Neural crest cell (in vitro differentiated cells): ENCODE data around the gene MGME1. TPM values are rescaled to one million over a fixed set of nuclear protein-coding genes. Genes with fewer than 3 reads are reported as not detected.

Source experiments
- DNase-seq: peaks from one replicate; pipeline ENCODE4 v3.0.0; 2021; ENCODE audit warnings: low read depth, mixed read lengths, low spot score
- H3K27ac Mint-ChIP-seq: one replicate; pipeline ENCODE4 v1.8.0; 2021; ENCODE audit warnings: mild to moderate bottlenecking, mixed read lengths; ENCODE audit not compliant: unreplicated experiment
- H3K27me3 Mint-ChIP-seq: 2 replicates; pipeline ENCODE4 v1.8.0; 2021; ENCODE audit warnings: low read depth, mild to moderate bottlenecking, mixed read lengths
- H3K36me3 Mint-ChIP-seq: 2 replicates; pipeline ENCODE4 v1.8.0; 2021; ENCODE audit warnings: low read depth, mild to moderate bottlenecking, mixed read lengths
- H3K4me1 Mint-ChIP-seq: 2 replicates; pipeline ENCODE4 v1.8.0; 2021; ENCODE audit warnings: mixed read lengths
- H3K4me3 Mint-ChIP-seq: one replicate; pipeline ENCODE4 v1.8.0; 2021; ENCODE audit warnings: mild to moderate bottlenecking, mixed read lengths
- H3K9me3 Mint-ChIP-seq: 2 replicates; pipeline ENCODE4 v1.8.0; 2021; ENCODE audit warnings: mixed read lengths
- total RNA-seq: library from RNA; stranded (reverse); gene quantifications from 2 replicates; pipeline ENCODE4 v1.2.1, GENCODE V29; 2021
- TF ChIP-seq, protein P1 (sequence below): fragments of 200-600 bp; sonication (generic); conservative IDR thresholded peaks from 2 replicates; pipeline ENCODE4 v1.5.0; 2021; ENCODE audit warnings: antibody characterized with exemption, mild to moderate bottlenecking

Gene MGME1
- total RNA-seq, 1 donor from 2014 or later = 35.2 TPM

DNA sequence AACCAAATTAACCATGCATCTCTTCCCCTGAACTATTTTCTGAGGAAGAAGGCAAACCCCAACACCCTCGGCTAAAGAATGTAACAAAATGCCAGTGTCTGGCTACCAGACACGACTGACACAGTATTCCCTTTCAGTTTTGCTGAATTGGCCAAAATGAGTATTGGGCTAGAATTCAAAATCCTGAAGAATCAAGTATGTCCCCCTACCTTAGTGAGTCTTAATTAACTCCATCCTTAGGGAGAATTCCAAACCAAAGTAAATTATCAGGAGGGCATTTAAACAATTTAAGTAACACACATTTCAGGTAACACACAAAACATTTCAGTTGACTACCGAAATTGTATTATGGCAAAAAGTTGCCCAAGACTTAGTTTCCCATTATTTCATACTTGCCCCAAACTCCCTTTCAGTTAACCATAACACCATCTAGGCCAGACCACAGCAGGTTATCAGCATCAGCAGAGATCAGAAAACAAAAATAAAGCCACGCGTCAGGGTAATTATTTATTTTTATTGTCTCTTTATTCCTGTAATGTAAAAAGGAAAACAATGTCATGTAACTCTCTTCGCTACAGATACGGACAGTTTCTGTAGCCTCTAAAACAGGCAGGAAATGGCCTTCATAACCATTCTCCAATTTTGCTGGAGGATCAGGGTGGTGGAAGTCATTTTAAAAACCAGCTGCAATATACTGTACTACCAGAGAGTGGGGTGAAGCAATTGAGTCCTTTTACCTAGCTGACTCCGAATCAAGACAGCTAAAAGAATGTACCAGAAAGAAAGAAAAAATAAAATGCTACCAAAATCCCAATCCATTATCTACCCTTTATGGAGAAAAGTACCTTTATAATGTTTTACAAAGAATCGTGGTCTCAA is 2.1 kb upstream of the MGME1 start:
- TF ChIP-seq, protein P1, sequence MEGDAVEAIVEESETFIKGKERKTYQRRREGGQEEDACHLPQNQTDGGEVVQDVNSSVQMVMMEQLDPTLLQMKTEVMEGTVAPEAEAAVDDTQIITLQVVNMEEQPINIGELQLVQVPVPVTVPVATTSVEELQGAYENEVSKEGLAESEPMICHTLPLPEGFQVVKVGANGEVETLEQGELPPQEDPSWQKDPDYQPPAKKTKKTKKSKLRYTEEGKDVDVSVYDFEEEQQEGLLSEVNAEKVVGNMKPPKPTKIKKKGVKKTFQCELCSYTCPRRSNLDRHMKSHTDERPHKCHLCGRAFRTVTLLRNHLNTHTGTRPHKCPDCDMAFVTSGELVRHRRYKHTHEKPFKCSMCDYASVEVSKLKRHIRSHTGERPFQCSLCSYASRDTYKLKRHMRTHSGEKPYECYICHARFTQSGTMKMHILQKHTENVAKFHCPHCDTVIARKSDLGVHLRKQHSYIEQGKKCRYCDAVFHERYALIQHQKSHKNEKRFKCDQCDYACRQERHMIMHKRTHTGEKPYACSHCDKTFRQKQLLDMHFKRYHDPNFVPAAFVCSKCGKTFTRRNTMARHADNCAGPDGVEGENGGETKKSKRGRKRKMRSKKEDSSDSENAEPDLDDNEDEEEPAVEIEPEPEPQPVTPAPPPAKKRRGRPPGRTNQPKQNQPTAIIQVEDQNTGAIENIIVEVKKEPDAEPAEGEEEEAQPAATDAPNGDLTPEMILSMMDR = peak; percentile 49
- DNase-seq = no peak
- peaks cover 73% of the 10 kb centered on the region for H3K4me1 Mint-ChIP-seq
- peak overlapping the region; percentile 86 for H3K27ac Mint-ChIP-seq
- H3K4me3 Mint-ChIP-seq = peak overlapping the region; percentile 99
- H3K9me3 Mint-ChIP-seq = no peaks in the 10 kb centered on the region
- H3K36me3 Mint-ChIP-seq = peaks cover 17% of the 10 kb centered on the region
- peaks cover 3% of the 10 kb centered on the region for H3K27me3 Mint-ChIP-seq

DNA sequence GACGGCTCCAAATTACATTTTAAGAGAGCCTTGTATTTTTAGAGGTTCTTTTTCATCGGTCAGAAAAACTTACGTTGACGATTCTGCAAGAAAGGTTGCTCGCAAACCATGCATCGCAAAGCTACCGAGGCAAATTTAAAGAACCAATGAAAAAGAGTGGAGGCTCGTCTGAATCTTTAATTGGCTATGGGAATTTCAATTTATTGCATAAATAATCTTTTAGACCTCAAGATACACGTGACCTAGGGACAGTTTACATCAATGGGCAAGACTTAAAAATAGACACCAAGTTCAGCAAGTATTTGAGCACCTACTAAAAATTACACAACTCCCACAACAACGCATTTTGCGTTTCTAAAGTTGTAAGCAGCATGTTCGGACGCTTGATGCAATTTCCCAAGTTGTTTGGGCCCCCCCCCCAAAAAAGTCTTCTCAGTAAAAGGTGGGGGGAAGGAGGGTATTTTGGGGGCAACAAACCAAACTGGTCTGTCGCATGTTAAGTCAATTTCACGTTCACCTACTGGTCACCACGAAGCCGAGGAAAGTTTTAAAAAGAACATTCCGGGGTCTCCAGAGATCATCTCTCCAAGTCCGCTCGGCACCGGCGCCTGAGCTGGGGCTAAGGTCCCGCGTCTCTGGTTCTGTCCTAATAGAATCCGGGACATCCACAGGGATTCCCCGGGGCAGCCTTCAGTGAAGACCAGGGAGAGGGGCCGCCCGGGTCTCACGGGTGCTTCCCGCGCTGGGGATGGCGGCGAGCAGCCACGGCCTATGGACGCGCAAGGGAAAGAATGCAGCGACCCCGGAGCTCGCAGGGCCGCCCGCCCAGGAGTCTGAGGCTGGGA is 1.1 kb upstream of the MGME1 start:
- peak; percentile 12 for DNase-seq
- TF ChIP-seq, protein P1 = no peak
- Mint-ChIP-seq H3K36me3 (peaks cover 19% of the 10 kb centered on the region), H3K4me3 (peak overlapping the region; percentile 99), H3K4me1 (peaks cover 75% of the 10 kb centered on the region), H3K27ac (peak overlapping the region; percentile 86), H3K27me3 (peaks cover 3% of the 10 kb centered on the region), H3K9me3 (no peaks in the 10 kb centered on the region)

DNA sequence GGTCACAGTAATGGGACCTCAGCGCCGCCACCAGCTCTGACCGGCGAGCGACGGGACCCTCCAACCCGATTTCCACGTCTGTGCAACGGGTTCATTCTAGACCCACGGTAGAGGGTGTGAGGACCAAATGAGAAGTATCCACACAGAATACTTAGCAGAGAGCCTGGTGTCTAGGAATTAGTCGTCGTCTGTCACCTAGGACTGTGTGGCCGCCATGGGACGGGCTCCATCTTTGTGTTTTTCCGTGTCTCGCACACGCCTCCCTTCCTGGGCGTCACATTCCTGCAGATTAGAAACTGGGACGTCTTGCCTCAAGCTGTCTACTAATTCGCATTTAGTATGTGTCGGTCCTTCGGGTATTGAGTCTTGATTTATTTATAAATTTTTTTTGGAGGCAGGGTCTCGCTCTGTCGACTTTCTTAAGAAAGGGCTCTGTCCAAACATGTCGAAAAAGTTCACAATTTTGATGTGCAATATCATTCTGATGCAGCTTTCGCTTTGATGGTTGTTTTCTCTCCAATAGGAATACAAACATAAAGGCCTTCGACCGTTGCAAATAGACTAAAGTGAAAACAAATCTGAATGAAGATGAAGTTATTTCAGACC is 563 bp downstream of the MGME1 start:
- TF ChIP-seq, protein P1 = no peak
- DNase-seq = no peak
- Mint-ChIP-seq H3K9me3 (no peaks in the 10 kb centered on the region), H3K4me1 (peaks cover 72% of the 10 kb centered on the region), H3K27ac (peak overlapping the region; percentile 100), H3K4me3 (peak overlapping the region; percentile 99), H3K36me3 (peaks cover 16% of the 10 kb centered on the region), H3K27me3 (peaks cover 3% of the 10 kb centered on the region)

DNA sequence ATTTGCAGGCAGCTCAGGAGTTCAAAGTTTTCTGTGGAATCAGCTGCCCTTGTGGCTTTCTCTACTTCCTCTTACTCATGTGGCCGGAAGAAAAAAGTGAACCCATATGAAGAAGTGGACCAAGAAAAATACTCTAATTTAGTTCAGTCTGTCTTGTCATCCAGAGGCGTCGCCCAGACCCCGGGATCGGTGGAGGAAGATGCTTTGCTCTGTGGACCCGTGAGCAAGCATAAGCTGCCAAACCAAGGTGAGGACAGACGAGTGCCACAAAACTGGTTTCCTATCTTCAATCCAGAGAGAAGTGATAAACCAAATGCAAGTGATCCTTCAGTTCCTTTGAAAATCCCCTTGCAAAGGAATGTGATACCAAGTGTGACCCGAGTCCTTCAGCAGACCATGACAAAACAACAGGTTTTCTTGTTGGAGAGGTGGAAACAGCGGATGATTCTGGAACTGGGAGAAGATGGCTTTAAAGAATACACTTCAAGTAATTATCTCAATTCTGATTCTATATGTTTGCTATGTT is 1.1 kb downstream of the MGME1 start:
- peaks cover 70% of the 10 kb centered on the region for H3K4me1 Mint-ChIP-seq
- peaks cover 3% of the 10 kb centered on the region for H3K27me3 Mint-ChIP-seq
- DNase-seq = no peak
- H3K36me3 Mint-ChIP-seq = peaks cover 15% of the 10 kb centered on the region
- peak overlapping the region; percentile 99 for H3K4me3 Mint-ChIP-seq
- TF ChIP-seq, protein P1 = no peak
- no peaks in the 10 kb centered on the region for H3K9me3 Mint-ChIP-seq
- peak overlapping the region; percentile 100 for H3K27ac Mint-ChIP-seq

DNA sequence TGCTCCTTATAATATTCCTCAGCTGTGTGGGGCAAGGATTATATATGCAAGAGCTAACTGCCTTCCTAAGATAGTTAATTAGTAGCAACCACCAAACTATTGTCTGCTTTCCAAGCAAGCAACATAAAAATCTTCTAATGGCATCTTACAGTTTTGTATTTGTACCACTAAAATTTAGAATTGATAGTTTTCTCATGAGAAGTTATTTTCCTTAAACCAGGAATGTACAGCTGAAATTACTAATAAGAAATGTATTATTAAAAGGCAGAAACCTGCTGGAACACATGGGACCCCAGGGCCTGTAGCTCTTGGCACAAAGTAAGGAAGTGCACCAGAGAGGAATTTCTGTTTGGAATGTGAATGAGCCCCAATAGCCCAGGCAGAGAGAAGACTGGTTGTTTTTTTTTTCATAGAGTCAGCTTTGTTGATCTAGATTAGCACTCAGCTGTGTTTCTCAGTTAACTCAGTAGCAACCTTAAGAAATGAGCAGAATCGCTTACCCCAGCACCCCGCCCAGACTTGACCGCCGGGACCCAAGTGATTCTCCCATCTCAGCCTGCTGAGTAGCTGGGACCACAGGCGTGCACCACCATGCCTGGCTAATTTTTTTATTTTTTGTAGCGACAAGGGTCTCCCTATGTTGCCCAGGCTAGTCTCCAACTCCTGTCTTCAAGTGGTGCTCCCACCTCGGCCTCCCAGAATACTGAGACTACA is 2.6 kb downstream of the MGME1 start:
- TF ChIP-seq, protein P1 = no peak
- no peak for DNase-seq
- no peaks in the 10 kb centered on the region for H3K9me3 Mint-ChIP-seq
- H3K4me1 Mint-ChIP-seq = peaks cover 58% of the 10 kb centered on the region
- peak overlapping the region; percentile 1 for H3K27ac Mint-ChIP-seq
- peaks cover 3% of the 10 kb centered on the region for H3K27me3 Mint-ChIP-seq
- peak overlapping the region; percentile 99 for H3K4me3 Mint-ChIP-seq
- peaks cover 19% of the 10 kb centered on the region for H3K36me3 Mint-ChIP-seq
